Measurements from ENCODE around the gene SYAP1.

The SYAP1 gene

DNA sequence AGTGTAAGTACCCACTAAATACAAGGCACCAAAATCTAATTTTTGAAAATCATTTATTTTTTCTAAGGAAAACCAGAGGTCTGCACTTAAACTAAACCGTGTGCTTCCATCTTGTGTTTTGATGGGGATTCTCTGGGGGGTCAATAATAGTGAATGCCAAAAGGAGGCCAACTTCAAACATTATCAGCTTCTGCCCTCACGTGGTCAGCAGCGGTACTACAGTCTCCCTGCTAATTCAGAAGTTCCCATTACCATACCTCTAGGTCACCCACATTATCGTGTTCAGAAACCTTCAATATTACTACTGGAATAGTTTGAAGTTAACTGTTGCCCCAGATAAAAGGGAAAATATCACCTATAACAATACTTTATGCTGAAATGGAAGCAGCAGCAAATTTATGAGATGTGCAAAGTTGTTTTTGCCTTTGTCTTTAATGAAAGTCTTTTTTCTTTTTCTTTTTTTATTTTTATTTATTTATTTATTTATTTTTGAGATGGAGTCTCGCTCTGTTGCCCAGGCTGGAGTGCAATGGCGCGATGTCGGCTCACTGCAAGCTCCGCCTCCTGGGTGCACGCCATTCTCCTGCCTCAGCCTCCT, 24.2 kb upstream of the SYAP1 start:
- no peak for TF ChIP-seq POLR2A (IDR thresholded peaks at IDR 0.05; ENCODE audit: extremely low read depth, insufficient read length)
- TF ChIP-seq MYC (IDR thresholded peaks at IDR 0.05; ENCODE audit: low read depth, low read length) = no peak
- TF ChIP-seq MAX (IDR thresholded peaks at IDR 0.05; ENCODE audit: low read depth, low read length) = peak; percentile 66; the same call in 1 of the 2 replicates
- TF ChIP-seq, protein P1, sequence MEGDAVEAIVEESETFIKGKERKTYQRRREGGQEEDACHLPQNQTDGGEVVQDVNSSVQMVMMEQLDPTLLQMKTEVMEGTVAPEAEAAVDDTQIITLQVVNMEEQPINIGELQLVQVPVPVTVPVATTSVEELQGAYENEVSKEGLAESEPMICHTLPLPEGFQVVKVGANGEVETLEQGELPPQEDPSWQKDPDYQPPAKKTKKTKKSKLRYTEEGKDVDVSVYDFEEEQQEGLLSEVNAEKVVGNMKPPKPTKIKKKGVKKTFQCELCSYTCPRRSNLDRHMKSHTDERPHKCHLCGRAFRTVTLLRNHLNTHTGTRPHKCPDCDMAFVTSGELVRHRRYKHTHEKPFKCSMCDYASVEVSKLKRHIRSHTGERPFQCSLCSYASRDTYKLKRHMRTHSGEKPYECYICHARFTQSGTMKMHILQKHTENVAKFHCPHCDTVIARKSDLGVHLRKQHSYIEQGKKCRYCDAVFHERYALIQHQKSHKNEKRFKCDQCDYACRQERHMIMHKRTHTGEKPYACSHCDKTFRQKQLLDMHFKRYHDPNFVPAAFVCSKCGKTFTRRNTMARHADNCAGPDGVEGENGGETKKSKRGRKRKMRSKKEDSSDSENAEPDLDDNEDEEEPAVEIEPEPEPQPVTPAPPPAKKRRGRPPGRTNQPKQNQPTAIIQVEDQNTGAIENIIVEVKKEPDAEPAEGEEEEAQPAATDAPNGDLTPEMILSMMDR (IDR thresholded peaks at IDR 0.05; ENCODE audit: low read depth, low read length) = peak; percentile 78
- H3K4me3 ChIP-seq (ENCODE audit: low read depth, low read length) = no peak overlapping the region
- peak; percentile 62 for DNase-seq (ENCODE audit: low read depth)

GRCh38 chrX:16696956-16697355, 22.5 kb upstream of the SYAP1 start:
- TF ChIP-seq POLR2A (IDR thresholded peaks at IDR 0.05; ENCODE audit: extremely low read depth, insufficient read length) = no peak
- TF ChIP-seq, protein P1 (IDR thresholded peaks at IDR 0.05; ENCODE audit: low read depth, low read length) = no peak
- H3K4me3 ChIP-seq (ENCODE audit: low read depth, low read length) = no peak overlapping the region
- no peak for DNase-seq (ENCODE audit: low read depth)

- DNase-seq (ENCODE audit: low read depth) = no peak
- TF ChIP-seq MAX (IDR thresholded peaks at IDR 0.05; ENCODE audit: low read depth, low read length) (no peak), MYC (IDR thresholded peaks at IDR 0.05; ENCODE audit: low read depth, low read length) (no peak), POLR2A (IDR thresholded peaks at IDR 0.05; ENCODE audit: extremely low read depth, insufficient read length) (no peak)
- TF ChIP-seq, protein P1 (IDR thresholded peaks at IDR 0.05; ENCODE audit: low read depth, low read length) = no peak
- no peak overlapping the region for H3K4me3 ChIP-seq (ENCODE audit: low read depth, low read length)
These were observed 20.0 kb upstream of the SYAP1 start for GRCh38 chrX:16699389-16699788.

DNA sequence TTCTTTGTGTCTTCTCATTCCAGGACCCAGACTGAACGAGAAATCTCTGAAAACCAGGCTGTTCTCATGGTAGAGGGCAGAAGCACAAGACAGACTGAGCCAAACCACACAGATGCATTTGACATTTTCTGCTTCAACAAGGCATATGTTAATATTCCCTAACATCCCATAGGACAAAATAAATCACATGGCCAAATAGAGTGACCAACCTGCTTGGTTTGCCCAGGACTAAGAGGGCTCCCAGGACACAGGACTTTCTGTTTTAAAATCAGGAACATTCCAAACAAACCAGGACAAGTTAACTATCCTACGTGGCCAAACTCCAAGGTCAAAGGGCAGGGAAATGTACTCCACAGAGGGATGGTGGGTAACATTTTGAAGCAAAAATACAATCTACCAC, 18.7 kb upstream of the SYAP1 start:
- H3K4me3 ChIP-seq (ENCODE audit: low read depth, low read length) = no peak overlapping the region
- DNase-seq (ENCODE audit: low read depth) = no peak
- TF ChIP-seq, protein P1 (IDR thresholded peaks at IDR 0.05; ENCODE audit: low read depth, low read length) = no peak
- TF ChIP-seq MAX (IDR thresholded peaks at IDR 0.05; ENCODE audit: low read depth, low read length) (no peak), MYC (IDR thresholded peaks at IDR 0.05; ENCODE audit: low read depth, low read length) (no peak), POLR2A (IDR thresholded peaks at IDR 0.05; ENCODE audit: extremely low read depth, insufficient read length) (no peak)

DNA sequence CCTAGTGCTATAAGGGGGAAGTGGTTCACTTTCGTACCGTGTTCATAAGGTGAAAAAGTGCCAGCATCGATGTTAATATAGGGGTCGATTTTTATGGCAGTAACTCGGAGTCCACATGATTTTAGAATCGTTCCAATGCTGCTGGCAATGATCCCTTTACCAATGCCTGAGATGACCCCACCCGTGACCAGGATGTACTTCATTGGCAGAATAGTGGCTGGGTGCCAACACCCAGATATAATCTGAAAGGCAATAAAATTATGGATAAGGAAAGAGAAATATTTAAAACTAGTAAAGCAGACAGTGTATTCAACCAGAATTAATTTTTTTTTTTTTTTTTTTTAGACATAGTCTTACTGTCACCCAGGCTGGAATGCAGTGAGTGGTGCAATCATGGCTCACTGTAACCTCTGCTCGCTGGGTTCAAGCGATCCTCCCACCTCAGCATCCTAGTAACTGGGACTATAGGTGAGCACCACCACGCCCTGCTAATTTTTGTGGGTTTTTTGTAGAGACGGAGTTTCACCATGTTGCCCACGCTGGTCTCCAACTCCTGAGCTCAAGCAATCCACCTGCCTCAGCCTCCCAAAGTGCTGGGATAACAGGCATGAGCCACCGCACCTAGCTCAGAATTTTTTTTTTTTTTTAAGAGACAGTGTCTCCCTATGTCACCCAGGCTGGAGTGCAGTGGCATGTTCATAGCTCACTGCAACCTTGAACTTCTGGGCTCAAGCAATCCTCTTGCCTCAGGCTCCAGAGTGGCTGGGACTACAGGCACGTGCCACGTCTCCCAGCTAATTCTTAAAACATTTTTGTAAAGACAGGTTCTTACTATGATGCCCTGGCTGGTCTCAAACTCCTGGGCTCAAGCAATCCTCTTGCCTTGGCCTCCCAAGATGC, 16.5 kb upstream of the SYAP1 start:
- no peak for TF ChIP-seq POLR2A (IDR thresholded peaks at IDR 0.05; ENCODE audit: extremely low read depth, insufficient read length)
- TF ChIP-seq MYC (IDR thresholded peaks at IDR 0.05; ENCODE audit: low read depth, low read length) = no peak
- TF ChIP-seq, protein P1 (IDR thresholded peaks at IDR 0.05; ENCODE audit: low read depth, low read length) = no peak
- TF ChIP-seq MAX (IDR thresholded peaks at IDR 0.05; ENCODE audit: low read depth, low read length) = no peak
- DNase-seq (ENCODE audit: low read depth) = no peak

More for the DNA sequence above, 16.5 kb upstream of the SYAP1 start:
- H3K4me3 ChIP-seq (ENCODE audit: low read depth, low read length) = no peak overlapping the region

All from NB4 (cell line).